Esophagus squamous epithelium (tissue), 4 donors: ENCODE measurements around the gene SIAH2.

Experiments
- POLR2A ChIP-seq, 4 donors: fragments of 450-650 bp; IDR thresholded peaks; one replicate each; pipeline ENCODE4 v1.6.1; 2017; ENCODE audit warnings: antibody characterized with exemption in 4 of 4, mild to moderate bottlenecking in 4 of 4, moderate library complexity in 3 of 4
- TF ChIP-seq, protein P1 (sequence below), 6 experiments: fragments of 450-650 bp in 4 of 6; fragments of 200-600 bp in 2 of 6; sonication (generic) in 2 of 6; IDR thresholded peaks; one replicate each; pipeline ENCODE4 v1.5.1; 2016 to 2019; ENCODE audit warnings: antibody characterized with exemption in 6 of 6, mild to moderate bottlenecking in 4 of 6, moderate library complexity in 4 of 6

DNA sequence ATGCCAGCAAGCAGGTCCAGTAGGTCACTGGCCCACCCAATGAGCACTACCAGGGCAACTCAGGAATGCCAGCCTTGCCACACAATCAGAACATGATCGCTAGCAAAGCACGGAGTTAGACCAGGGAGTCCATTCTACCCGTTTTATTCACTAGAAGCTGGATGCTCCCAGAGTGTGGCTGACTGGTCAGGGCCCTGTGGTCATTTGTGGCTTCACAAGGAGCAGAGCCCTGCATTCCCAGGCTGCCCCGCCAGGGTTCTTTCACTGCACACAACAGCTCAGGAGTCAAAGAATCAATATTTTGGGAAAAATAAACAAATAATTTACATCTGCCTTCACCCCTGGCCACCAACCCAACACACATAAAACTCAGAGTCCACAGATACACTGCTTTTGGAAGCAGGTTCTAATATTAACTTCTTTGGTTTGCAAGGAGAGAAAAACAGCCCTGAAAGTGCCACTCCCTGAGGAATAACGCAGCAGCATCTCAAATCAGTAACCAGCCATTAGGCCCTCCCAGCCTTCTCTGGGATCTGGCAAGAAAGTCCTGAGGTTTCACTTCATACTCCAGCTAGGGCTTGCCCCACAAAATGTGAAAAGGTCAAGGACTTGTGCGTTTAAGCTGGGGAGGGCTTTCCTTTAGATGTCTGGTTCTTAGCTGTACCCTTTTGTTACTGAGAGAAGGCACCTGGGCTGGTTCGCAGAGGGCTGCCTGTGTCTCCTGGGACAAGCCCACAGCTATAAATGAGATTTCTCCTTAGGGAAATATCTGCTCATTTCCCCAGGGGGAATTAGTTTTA is 16.0 kb downstream of the SIAH2 start:
- TF ChIP-seq, protein P1, sequence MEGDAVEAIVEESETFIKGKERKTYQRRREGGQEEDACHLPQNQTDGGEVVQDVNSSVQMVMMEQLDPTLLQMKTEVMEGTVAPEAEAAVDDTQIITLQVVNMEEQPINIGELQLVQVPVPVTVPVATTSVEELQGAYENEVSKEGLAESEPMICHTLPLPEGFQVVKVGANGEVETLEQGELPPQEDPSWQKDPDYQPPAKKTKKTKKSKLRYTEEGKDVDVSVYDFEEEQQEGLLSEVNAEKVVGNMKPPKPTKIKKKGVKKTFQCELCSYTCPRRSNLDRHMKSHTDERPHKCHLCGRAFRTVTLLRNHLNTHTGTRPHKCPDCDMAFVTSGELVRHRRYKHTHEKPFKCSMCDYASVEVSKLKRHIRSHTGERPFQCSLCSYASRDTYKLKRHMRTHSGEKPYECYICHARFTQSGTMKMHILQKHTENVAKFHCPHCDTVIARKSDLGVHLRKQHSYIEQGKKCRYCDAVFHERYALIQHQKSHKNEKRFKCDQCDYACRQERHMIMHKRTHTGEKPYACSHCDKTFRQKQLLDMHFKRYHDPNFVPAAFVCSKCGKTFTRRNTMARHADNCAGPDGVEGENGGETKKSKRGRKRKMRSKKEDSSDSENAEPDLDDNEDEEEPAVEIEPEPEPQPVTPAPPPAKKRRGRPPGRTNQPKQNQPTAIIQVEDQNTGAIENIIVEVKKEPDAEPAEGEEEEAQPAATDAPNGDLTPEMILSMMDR (IDR thresholded peaks at IDR 0.05): no peak
- TF ChIP-seq POLR2A (IDR thresholded peaks at IDR 0.05): no peak
